ENCODE measurements around the gene ARID3A. TPM values are rescaled to one million over a fixed set of nuclear protein-coding genes. Genes with fewer than 3 reads are reported as not detected.

ARID3A gene
- total RNA-seq, 2 experiments from 2014 or later = 9.9 to 21.6 TPM

- Histone ChIP-seq H3K9me3 (ENCODE audit: low read length) (no peaks in the 10 kb centered on the region), H4K20me1 (ENCODE audit: insufficient read depth, low read length) (no peaks in the 10 kb centered on the region), H3K4me2 (ENCODE audit: low read length) (no peak overlapping the region), H3K4me1 (ENCODE audit: insufficient read depth, low read length, poor library complexity, severe bottlenecking) (peaks cover 41% of the 10 kb centered on the region), H3K79me2 (ENCODE audit: insufficient read depth, low read depth, low read length) (peaks cover 35% of the 10 kb centered on the region; the same call in 1 of the 2 replicates), H2AFZ (ENCODE audit: low read length) (no peak overlapping the region), H3K4me3 (ENCODE audit: low read depth, low read length, poor library complexity, severe bottlenecking) (no peak overlapping the region), H3K36me3 (ENCODE audit: insufficient read depth, low read length) (peaks cover 6% of the 10 kb centered on the region), H3K27ac (ENCODE audit: low read depth, low read length, poor library complexity, severe bottlenecking) (no peak overlapping the region), H3K9me2 (ENCODE audit: insufficient read depth, low read length) (no peaks in the 10 kb centered on the region)
- DNase-seq (ENCODE audit: low spot score) = no peak
- no TSS peak for BruUV-seq (replicated peaks)
- ChIA-PET POLR2A (no interaction called here), CTCF (ENCODE audit: unreplicated experiment) (no interaction called here)
- intact Hi-C loops (cut with micrococcal nuclease; ENCODE audit: unreplicated experiment) = no loop called here
- no peak for TF ChIP-seq CTCF (conservative IDR thresholded peaks at IDR 0.05; ENCODE audit: low read length)
- no peak for TF ChIP-seq EZH2phosphoT487 (IDR thresholded peaks at IDR 0.05; ENCODE audit: borderline replicate concordance, low read depth, low read length)
These were observed 14.4 kb upstream of the ARID3A start for GRCh38 chr19:911197-912033.

GRCh38 chr19:912181-913079 is 13.4 kb upstream of the ARID3A start:
- Histone ChIP-seq H3K4me2 (ENCODE audit: low read length) (peak overlapping the region; percentile 80), H3K4me3 (ENCODE audit: low read depth, low read length, poor library complexity, severe bottlenecking) (peak overlapping the region; percentile 100), H3K9me3 (ENCODE audit: low read length) (no peaks in the 10 kb centered on the region), H3K36me3 (ENCODE audit: insufficient read depth, low read length) (peaks cover 6% of the 10 kb centered on the region), H4K20me1 (ENCODE audit: insufficient read depth, low read length) (no peaks in the 10 kb centered on the region), H2AFZ (ENCODE audit: low read length) (no peak overlapping the region; the same call in 1 of the 2 replicates), H3K4me1 (ENCODE audit: insufficient read depth, low read length, poor library complexity, severe bottlenecking) (peaks cover 35% of the 10 kb centered on the region), H3K79me2 (ENCODE audit: insufficient read depth, low read depth, low read length) (peaks cover 33% of the 10 kb centered on the region; the same call in 1 of the 2 replicates), H3K9me2 (ENCODE audit: insufficient read depth, low read length) (no peaks in the 10 kb centered on the region), H3K27ac (ENCODE audit: low read depth, low read length, poor library complexity, severe bottlenecking) (peak overlapping the region; percentile 56)
- no peak for TF ChIP-seq CTCF (conservative IDR thresholded peaks at IDR 0.05; ENCODE audit: low read length)
- no peak for TF ChIP-seq EZH2phosphoT487 (IDR thresholded peaks at IDR 0.05; ENCODE audit: borderline replicate concordance, low read depth, low read length)
- intact Hi-C loops (cut with micrococcal nuclease; ENCODE audit: unreplicated experiment) = no loop called here
- BruUV-seq (replicated peaks) = no TSS peak
- no peak for DNase-seq (ENCODE audit: low spot score)
- POLR2A ChIA-PET = no interaction called here
- CTCF ChIA-PET (ENCODE audit: unreplicated experiment) = no interaction called here
